HG03521 (cell line): Measurements from ENCODE around the gene PRKG1.

Experiments used
- ATAC-seq: cut with Tn5 transposase; IDR thresholded peaks from one replicate; pipeline ENCODE4 v1.9.1; 2021; ENCODE audit warnings: mild to moderate bottlenecking, moderate library complexity; ENCODE audit not compliant: unreplicated experiment

Gene PRKG1

DNA sequence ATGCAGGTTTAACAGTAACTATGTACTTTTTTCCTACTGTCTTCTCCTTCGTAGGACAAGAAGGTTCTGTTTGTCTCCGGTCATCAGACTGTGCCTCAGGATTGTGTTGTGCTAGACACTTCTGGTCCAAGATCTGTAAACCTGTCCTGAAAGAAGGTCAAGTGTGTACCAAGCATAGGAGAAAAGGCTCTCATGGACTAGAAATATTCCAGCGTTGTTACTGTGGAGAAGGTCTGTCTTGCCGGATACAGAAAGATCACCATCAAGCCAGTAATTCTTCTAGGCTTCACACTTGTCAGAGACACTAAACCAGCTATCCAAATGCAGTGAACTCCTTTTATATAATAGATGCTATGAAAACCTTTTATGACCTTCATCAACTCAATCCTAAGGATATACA is 1242.2 kb downstream of the PRKG1 start:
- no peak for ATAC-seq

DNA sequence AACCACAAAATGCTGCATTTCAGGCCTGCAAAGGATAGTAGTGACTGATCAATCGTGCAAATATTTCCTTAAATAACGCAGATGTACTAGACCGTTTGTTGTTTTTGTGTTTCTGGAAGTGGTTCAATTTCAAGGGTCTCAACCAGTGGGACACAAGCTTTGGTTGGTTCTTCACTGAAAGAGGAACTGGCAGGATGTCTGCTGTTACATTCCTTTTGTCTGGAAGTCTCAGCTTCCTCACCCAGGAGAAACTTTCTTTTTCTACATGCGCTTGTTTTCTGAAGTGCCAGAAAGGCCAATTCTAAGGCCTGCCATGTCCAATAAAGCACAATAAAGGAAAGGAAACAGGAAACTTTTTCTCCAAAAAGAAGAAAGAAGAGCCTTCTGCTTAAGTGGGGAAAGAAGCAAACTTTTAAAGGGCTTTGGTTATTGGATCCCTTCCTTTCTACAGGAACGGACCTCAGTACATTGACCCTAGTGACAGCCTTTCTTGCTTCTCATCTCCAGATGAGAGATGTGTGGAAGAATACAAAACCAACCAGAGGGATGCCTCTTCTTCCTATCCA is 1243.9 kb downstream of the PRKG1 start:
- ATAC-seq: no peak

DNA sequence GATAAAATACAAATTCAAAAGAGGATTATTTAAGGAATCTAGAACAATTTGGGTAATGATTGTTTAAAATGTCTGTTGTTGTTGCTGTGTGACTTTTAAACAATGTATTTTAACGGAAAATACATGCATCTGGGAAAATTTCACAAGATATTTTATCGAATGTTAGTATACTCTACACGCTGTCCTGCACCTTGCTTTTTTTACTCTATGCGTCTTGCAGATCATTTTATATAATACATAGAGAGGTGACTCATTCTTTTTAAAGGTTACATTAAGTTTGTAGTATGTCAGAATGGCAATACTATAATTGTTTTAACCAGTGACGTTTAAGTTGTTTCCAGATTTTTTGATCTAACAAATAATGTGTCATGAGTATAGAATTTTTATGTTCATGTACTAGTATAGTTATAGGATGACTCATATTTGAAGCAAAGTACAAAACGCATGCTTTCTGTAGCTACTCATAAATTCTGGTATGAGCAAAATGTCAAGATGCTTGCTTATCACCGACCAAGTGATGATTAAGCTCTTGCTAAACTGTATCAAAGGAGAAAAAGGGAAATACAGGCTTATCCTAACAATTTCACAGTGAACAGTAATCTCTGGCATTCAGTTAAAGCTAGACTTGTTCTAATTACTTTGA is 1244.7 kb downstream of the PRKG1 start:
- no peak for ATAC-seq

DNA sequence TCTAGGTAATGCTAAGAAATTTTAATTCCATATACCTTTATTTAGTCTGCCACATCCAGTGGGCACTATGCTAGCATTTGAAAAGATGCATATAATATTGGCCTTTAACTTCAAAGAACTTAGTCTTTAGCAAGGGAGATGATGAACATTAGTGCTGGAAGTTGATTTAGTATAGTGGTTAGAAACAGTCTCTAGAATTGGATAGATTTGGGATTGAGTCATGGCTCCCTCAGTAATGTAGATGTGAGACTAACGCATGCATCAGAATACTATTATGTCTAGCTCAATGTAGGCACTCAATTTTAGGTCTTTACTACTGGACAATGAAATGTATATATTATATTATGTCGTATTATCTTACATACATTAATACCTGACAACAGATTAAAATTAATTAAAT is 1245.6 kb downstream of the PRKG1 start:
- ATAC-seq: no peak

DNA sequence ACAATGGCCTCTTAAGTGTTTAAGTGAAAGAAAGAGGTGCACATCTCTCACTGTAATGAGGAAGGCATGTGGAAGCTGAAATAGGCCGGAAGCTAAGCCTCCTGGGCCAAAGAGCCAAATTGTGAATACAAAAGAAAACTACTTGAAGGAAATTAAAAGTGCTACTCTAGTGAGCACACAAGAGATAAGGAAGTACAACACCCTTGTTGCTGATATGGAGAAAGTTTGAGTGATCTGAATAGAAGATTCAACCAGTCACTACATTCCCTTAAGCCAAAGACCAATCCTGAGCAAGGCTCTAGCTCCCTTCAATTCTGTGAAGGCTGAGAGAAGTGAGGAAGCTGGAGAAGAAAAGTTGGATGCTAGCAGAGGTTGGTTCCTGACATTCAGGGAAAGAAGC is 1248.0 kb downstream of the PRKG1 start:
- ATAC-seq: no peak

DNA sequence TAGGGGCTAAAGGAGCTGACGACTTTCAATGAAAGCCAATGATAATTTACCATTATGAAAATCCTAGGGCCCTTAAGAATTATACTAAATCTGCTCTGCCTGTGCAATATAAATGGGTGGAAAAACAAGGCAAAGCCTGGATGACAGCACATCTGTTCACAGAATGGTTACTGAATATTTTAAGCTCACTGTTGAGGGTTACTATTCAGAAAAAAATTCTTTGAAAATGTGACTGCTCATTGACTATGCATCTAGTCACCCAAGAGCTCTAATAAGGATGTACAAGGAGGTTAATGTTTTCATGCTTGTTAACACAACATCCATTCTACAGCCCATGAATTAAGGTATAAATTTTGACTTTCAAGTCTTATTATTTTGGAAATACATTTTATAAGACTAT is 1248.6 kb downstream of the PRKG1 start:
- ATAC-seq: no peak

DNA sequence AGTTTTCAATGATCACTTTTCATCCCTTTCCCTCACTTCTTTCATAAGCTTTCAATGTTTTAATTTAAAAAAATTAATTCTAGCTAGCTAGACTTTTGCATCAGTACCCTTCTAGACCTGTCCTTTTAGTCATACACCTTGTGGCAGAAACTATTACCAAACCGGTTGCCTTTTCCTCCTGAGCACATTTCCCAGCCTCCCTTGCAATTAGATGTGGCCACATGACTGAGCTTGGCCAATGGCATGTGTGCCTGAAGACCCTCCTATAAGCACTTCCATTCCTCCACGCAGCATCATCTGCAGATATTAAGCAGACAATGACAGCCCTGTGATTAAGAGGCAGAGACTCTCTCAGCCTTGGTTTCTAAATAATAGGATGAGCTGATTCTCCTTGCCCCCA is 1252.1 kb downstream of the PRKG1 start:
- ATAC-seq: no peak

DNA sequence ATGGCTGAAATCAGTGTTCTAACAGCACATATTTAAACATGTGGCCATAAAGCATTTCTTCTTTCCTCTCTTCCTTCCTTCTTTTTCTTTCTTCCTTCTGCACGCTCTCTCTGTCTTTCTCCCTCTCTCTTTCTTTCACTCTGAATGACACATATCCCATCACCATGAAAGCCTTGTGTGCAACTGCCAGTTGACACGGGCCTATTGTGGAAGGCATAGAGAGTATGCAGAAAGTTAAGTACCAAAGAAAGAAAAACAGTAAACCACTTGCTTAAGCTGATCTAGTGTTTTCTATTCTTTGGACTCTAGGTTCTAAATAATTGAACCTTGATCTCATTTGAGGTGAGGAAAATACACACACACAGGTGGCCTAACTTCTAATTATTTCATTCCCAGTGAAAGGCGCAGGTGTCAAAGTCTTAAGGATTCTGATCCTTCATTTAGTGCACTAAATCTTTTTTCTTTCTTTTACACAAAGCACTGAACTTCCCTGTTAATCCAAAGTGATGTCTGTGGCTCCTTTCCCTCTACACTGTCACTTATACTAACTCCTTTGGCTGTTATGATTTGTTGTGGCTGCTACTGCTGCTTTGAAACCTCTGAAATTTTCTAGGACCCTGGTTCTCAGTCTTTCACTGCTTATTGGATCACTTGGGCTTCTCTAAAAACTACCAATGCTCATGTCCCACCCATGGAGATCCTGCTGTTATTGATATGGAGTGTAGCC is 1257.5 kb downstream of the PRKG1 start:
- ATAC-seq: no peak

DNA sequence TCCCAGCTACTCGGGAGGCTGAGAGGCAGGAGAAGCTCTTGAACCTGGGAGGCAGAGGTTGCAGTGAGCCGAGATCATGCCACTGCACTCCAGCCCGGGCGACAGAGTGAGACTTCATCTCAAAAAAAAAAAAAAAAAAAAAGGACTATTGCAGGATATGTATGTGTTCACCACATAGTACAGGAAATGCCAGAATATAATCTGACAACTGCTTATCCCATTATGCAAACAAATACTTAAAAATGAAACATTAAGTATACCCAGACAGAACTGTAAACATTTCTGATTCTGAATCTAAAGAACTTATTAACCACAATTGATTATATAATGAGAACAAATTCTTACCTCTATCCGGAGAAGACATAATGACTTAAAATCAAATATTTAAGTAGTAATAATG is 1258.5 kb downstream of the PRKG1 start:
- ATAC-seq: no peak

DNA sequence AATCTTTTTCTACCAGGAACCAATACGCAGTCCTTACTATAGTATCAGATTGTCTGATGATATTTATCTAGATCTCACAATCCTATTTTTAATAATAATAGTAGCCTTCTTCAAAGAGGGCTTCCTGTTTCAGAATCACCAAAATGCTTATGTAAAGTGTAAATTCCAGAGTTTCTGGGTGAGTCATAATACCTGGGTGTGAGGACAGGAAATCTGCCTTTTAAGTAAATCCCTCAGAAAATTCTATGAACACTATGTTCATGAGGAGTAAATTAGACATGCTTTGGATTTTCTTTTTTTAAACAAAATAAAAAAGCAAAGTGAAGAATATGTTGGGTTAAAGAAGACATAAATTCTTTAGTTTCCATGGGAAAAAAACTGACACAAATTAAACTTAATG is 1260.3 kb downstream of the PRKG1 start:
- no peak for ATAC-seq

DNA sequence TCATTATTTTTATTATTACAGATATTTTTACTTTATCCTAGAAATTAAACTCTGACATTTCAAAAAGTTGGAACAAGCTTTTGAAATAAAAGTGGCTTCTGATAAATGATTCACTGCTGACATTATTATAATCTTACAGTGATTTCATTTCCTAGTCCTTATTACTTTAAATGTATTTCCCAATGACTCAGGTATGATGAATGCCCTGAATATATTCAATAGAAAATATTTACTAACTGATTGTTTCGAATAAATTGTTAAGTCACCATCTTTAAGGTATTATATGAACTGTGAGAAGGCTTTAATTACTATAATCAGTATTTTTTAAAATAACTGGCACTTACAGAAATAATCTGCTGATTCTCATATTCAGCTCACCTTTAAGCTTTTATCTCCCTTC is 1261.4 kb downstream of the PRKG1 start:
- ATAC-seq: no peak

DNA sequence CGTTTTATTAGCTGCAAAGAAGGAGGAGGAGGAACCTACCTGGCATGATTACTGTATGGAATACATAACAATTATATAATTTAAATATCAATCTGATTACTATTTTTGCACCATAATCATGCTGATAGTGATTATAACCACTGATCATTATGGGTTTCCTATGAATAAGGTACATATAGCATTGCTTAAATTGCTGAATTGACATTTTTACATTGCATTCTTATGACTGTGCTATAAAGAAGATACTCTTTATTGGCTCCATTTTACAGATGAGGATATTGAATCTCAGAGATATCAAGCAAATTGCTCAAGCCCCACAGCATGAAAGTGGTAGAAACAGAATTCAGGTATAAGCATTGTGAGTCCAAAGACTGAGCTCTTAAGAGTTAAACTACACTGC is 1262.9 kb downstream of the PRKG1 start:
- no peak for ATAC-seq

DNA sequence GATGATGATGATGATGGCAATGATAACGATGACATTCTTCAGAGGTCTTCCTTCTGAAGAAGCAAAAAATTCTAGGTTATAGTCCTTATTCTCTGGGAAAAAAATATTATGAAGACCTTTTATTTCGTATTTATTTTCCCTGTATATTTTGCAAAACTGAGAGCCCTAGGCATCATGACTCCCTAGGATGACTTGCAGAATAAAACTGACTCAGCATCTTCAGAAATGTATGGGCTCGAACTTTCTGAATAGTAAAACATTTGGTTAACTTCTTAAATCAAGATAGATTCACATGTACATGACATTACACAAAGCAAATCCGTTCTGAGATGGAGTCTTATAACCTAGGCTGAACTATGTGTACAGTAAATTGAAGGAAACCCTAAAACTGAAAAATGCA is 1269.2 kb downstream of the PRKG1 start:
- ATAC-seq: no peak

DNA sequence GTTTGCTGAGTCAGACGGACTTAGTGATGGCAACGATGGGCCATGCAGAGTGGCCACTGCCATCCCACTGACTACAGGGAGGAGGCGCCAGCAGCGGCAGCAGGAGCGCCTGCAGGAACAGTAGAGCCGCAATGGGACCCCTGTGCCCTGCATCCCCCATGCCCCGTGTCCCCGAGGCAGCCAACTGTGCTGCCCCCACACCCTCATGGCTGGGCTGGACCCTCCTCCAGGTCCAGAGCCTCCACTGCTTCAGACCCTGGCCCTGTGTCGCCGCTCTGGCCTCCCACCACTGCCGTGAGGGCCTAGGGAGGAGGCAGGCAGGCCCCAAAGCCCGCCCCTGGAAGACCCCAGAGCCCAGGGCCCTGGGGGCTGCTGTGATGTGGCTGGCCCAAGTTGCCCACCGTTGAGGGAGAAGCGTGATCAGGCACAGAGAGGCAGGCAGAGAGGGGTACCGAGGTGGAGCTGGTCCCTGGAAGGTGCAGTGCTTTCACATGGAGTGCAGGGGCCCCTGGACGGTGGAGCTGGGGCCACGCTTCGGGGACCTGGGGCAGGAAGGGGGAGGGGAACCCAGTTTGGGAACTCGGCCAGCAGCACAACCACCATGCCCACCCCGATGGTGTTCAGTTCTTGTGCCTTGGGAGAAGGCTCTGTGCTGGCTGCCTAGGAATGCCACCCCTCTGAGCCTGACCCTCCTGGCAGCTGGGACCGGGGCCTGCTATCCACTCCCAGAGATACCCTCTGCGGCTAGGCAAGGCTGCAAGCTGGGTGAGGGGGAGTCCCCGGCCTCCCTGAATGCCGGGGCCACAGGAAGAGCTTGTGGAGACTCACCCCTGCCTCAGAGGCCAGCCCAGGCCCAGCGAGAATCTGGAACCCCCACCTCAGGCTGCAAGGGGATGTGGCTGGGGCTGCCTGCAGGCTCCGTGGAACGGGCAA is 1272.4 kb downstream of the PRKG1 start:
- ATAC-seq: no peak

DNA sequence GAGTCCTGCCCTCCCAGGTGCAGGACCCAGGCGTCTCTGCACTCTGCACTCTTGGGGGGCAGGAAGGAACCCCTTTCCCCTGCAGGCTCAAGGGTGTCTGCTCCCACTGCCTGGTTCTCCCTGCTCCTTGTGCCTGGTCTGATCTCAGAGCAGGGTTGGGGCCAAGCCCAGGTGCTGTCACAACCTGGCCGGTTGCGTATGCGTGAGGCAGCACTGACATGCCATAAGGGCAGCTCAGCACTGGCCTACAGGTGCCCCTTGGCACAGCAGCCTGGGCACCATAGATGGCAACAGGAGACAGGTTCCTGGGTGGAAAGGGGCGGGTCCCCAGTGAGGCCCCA is 1273.0 kb downstream of the PRKG1 start:
- no peak for ATAC-seq
